ENCODE results near the gene ZSCAN4. TPM values are rescaled to one million over a fixed set of nuclear protein-coding genes. Genes with fewer than 3 reads are reported as not detected.

Gene ZSCAN4
- total RNA-seq, 2 experiments from 2014 or later: not detected

DNA sequence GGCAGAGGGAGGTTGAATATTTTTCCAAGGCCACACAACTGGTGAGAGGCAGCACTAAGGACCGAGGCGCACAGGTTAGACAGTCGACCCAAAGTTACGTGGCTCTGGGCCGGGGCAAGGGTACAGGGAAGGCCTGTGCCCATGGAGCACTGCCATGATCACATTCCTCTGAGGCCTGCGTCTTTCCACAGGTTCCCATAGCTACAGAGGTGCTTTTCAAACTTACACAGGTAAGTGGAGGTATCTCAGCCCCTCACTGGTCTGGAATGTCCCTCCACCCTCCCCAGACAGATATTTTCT lies 35.0 kb upstream of the ZSCAN4 start:
- POLR2A ChIA-PET: interaction anchor here (1.3 to 2.2 kb wide), 2 partner anchors 13 to 17 kb away, joined by 5 to 6 read pairs; no protein-coding TSS in a partner anchor
- peak overlapping the region; percentile 87 for H3K27ac Mint-ChIP-seq
- TF ChIP-seq, protein P1, sequence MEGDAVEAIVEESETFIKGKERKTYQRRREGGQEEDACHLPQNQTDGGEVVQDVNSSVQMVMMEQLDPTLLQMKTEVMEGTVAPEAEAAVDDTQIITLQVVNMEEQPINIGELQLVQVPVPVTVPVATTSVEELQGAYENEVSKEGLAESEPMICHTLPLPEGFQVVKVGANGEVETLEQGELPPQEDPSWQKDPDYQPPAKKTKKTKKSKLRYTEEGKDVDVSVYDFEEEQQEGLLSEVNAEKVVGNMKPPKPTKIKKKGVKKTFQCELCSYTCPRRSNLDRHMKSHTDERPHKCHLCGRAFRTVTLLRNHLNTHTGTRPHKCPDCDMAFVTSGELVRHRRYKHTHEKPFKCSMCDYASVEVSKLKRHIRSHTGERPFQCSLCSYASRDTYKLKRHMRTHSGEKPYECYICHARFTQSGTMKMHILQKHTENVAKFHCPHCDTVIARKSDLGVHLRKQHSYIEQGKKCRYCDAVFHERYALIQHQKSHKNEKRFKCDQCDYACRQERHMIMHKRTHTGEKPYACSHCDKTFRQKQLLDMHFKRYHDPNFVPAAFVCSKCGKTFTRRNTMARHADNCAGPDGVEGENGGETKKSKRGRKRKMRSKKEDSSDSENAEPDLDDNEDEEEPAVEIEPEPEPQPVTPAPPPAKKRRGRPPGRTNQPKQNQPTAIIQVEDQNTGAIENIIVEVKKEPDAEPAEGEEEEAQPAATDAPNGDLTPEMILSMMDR (IDR thresholded peaks at IDR 0.05): no peak
- H3K4me1 Mint-ChIP-seq (ENCODE audit: low read depth): peaks cover 16% of the 10 kb centered on the region
- ATAC-seq (no peak), DNase-seq (no peak)
- intact Hi-C loops (cut with micrococcal nuclease): no loop called here
- peaks cover 33% of the 10 kb centered on the region for H3K9me3 Mint-ChIP-seq
- H3K27me3 Mint-ChIP-seq: no peaks in the 10 kb centered on the region
- peak overlapping the region; percentile 85 for H3K4me3 Mint-ChIP-seq
- CTCF ChIA-PET: interaction anchor here (1.9 kb wide), 1 partner anchor 48 kb away, joined by 6 read pairs; the partner anchor contains the start of gene ZNF551
- peaks cover 45% of the 10 kb centered on the region for H3K36me3 Mint-ChIP-seq (ENCODE audit: low read depth)

DNA sequence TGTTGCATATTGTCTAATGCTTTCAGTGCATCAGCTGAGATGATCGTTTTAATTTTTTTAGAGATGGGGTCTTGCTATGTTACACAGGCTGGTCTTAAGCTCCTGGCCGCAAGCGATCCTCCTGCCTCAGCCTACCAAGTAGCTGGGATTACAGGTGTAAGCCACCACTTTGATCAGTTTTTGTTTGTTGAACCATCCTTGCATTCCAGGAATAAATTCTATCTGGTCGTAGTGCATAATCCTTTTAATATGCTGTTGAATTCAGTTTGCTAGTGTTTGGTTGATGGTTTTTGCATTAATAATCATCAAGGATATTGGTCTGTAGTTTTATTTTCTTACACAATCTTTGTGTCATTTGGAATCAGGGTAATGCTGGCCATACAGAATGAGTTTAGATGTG lies 31.4 kb upstream of the ZSCAN4 start:
- intact Hi-C loops (cut with micrococcal nuclease): no loop called here
- Mint-ChIP-seq H3K4me3 (no peak overlapping the region), H3K4me1 (ENCODE audit: low read depth) (peaks cover 16% of the 10 kb centered on the region), H3K27ac (no peak overlapping the region), H3K9me3 (peaks cover 58% of the 10 kb centered on the region), H3K27me3 (no peaks in the 10 kb centered on the region), H3K36me3 (ENCODE audit: low read depth) (peaks cover 79% of the 10 kb centered on the region)
- POLR2A ChIA-PET: no interaction called here
- TF ChIP-seq, protein P1 (IDR thresholded peaks at IDR 0.05): no peak
- no peak for DNase-seq
- CTCF ChIA-PET: no interaction called here
- ATAC-seq: no peak

DNA sequence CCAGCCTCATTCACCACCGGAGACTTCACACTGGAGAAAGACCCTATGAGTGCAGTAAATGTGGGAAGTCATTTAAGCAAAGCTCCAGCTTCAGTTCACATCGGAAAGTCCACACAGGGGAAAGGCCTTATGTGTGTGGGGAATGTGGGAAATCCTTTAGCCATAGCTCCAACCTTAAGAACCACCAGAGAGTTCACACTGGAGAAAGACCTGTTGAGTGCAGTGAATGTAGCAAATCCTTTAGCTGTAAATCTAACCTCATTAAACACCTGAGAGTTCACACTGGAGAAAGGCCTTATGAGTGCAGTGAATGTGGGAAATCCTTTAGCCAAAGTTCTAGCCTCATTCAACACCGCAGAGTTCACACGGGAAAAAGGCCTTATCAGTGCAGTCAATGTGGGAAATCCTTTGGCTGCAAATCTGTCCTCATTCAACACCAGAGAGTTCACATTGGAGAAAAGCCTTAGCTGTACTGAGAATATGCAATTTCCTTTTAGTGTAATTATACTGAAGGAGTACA lies 27.0 kb upstream of the ZSCAN4 start:
- peaks cover 70% of the 10 kb centered on the region for H3K9me3 Mint-ChIP-seq
- TF ChIP-seq, protein P1 (IDR thresholded peaks at IDR 0.05): no peak
- H3K4me1 Mint-ChIP-seq (ENCODE audit: low read depth): no peaks in the 10 kb centered on the region
- DNase-seq (no peak), ATAC-seq (no peak)
- CTCF ChIA-PET: interaction anchor here (0.6 kb wide), 1 partner anchor 493 kb away, joined by 3 read pairs; no protein-coding TSS in a partner anchor
- peaks cover 76% of the 10 kb centered on the region for H3K36me3 Mint-ChIP-seq (ENCODE audit: low read depth)
- intact Hi-C loops (cut with micrococcal nuclease): no loop called here
- POLR2A ChIA-PET: interaction anchor here (0.8 to 1.3 kb wide), 3 partner anchors 9 to 23 kb away, joined by 3 read pairs; no protein-coding TSS in a partner anchor
- H3K27me3 Mint-ChIP-seq: no peaks in the 10 kb centered on the region
- no peak overlapping the region for H3K4me3 Mint-ChIP-seq
- H3K27ac Mint-ChIP-seq: no peak overlapping the region

DNA sequence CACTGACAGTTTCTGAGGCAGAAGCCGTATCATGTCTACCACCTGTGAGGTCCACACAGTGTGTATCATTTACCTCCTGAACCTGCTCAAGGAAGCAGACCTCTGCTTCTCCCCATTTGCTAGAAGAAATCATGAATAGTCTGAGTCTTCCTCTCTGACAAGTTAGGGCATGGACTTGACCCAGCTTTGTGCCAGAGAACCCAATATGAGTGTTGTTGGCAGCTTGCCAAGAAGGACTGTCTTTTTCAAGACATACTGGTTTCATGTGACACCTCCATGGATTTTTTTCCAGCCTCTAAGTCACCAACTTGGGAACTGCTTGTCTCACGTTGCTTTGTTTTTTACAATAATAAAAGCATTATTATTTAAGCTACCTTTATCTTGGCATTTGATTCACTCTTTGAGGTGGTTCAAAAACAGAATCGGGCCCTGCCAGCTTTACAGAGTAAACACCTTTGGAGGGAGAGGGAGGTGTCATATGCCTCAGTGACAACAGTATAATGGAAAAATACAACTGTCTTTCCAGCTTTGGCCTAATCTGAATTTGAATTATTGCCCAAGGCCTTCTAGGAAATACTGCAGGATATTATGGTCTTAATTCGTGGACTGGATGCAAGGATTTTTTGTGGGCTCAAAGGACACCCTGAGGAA lies 26.2 kb upstream of the ZSCAN4 start:
- Mint-ChIP-seq H3K27me3 (no peaks in the 10 kb centered on the region), H3K4me3 (no peak overlapping the region), H3K36me3 (ENCODE audit: low read depth) (peaks cover 69% of the 10 kb centered on the region), H3K4me1 (ENCODE audit: low read depth) (no peaks in the 10 kb centered on the region), H3K9me3 (peaks cover 69% of the 10 kb centered on the region), H3K27ac (no peak overlapping the region)
- TF ChIP-seq, protein P1 (IDR thresholded peaks at IDR 0.05): no peak
- ChIA-PET POLR2A (interaction anchor here (0.8 to 1.3 kb wide), 2 partner anchors 21 to 22 kb away, joined by 3 read pairs; no protein-coding TSS in a partner anchor), CTCF (no interaction called here)
- intact Hi-C loops (cut with micrococcal nuclease): no loop called here
- ATAC-seq (no peak), DNase-seq (no peak)

DNA sequence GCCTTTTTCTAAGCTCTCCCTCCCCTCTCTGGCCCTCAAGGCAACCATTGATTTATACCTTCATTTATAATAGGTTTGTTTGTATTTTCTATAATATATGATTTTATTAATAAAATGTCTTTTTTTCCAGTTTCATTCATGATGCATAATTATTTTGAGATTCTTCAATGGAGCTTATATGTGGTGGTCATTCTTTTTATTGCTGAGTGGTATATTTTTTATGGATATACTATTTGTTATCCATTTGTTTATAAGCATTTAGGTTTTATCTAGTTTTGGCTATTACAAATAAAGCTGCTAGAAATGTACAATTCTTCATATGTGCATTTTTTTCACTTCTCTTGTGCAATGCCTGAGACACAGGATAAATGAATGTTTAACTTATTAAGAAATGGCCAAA lies 25.0 kb upstream of the ZSCAN4 start:
- intact Hi-C loops (cut with micrococcal nuclease): no loop called here
- Mint-ChIP-seq H3K9me3 (peaks cover 62% of the 10 kb centered on the region), H3K4me1 (ENCODE audit: low read depth) (no peaks in the 10 kb centered on the region), H3K27ac (no peak overlapping the region), H3K27me3 (no peaks in the 10 kb centered on the region), H3K36me3 (ENCODE audit: low read depth) (peaks cover 57% of the 10 kb centered on the region), H3K4me3 (no peak overlapping the region)
- DNase-seq (no peak), ATAC-seq (no peak)
- CTCF ChIA-PET: no interaction called here
- TF ChIP-seq, protein P1 (IDR thresholded peaks at IDR 0.05): no peak
- POLR2A ChIA-PET: interaction anchor here (0.6 kb wide), 1 partner anchor 759 kb away, joined by 3 read pairs; no protein-coding TSS in a partner anchor
